Activated CD4-positive, alpha-beta T cell treated with anti-CD3 and anti-CD28 coated beads, Interleukin-2, amount 10 ng/mL, durations not matched to agents 7 days and 5 days (primary cell): Measurements from ENCODE around the gene MTX1. TPM values are rescaled to one million over a fixed set of nuclear protein-coding genes. Genes with fewer than 3 reads are reported as not detected.

Source experiments
- CTCF ChIA-PET: fragments of 350-600 bp; sonication (Branson Sonifier 250); formaldehyde crosslinking; loops from one replicate; lab custom pipeline; 2021; ENCODE audit warnings: antibody characterized with exemption; lab: Charles Lee
- POLR2A ChIA-PET: fragments of 350-600 bp; sonication (Branson Sonifier 250); formaldehyde crosslinking; loops from one replicate; lab custom pipeline; 2021; ENCODE audit warnings: antibody characterized with exemption; lab: Charles Lee
- DNase-seq: peaks from one replicate; pipeline ENCODE4 v3.0.0-alpha.2; 2020
- H3K27ac Mint-ChIP-seq: one replicate; pipeline ENCODE4 v1.8.0; 2021; ENCODE audit warnings: mild to moderate bottlenecking, moderate library complexity, mixed read lengths
- H3K27me3 Mint-ChIP-seq: one replicate; pipeline ENCODE4 v1.8.0; 2021; ENCODE audit warnings: mixed read lengths
- H3K36me3 Mint-ChIP-seq: one replicate; pipeline ENCODE4 v1.8.0; 2021; ENCODE audit warnings: low read depth, mixed read lengths
- H3K4me1 Mint-ChIP-seq: one replicate; pipeline ENCODE4 v1.8.0; 2021; ENCODE audit warnings: mixed read lengths
- H3K4me3 Mint-ChIP-seq: one replicate; pipeline ENCODE4 v1.8.0; 2021; ENCODE audit warnings: mild to moderate bottlenecking, moderate library complexity, mixed read lengths
- H3K9me3 Mint-ChIP-seq: one replicate; pipeline ENCODE4 v1.8.0; 2021; ENCODE audit warnings: mixed read lengths
- total RNA-seq, 2 experiments: library from RNA; stranded (reverse); gene quantifications; one replicate each; pipeline ENCODE4 v1.2.3, GENCODE V29; 2021

MTX1 gene
- total RNA-seq, 2 experiments from 2014 or later = 32.8 to 37.3 TPM

- H3K27me3 Mint-ChIP-seq = no peaks in the 10 kb centered on the region
- POLR2A ChIA-PET = no interaction called here
- H3K9me3 Mint-ChIP-seq = no peaks in the 10 kb centered on the region
- H3K36me3 Mint-ChIP-seq = peaks cover under 1% of the 10 kb centered on the region
- no peak overlapping the region for H3K4me3 Mint-ChIP-seq
- no peak for DNase-seq
- H3K4me1 Mint-ChIP-seq = peaks cover 43% of the 10 kb centered on the region
- H3K27ac Mint-ChIP-seq = no peak overlapping the region
- CTCF ChIA-PET = interaction anchor here (0.7 to 5.0 kb wide), 35 partner anchors 8 to 738 kb away, joined by 3 to 72 read pairs (median 5); partner anchors contain the start of genes CLK2, FDPS, HCN3 and KRTCAP2
Observed at GRCh38 chr1:155251566-155251965, 43.1 kb downstream of the MTX1 start.

GRCh38 chr1:155253208-155253607 lies 44.7 kb downstream of the MTX1 start:
- Mint-ChIP-seq H3K27me3 (no peaks in the 10 kb centered on the region), H3K27ac (no peak overlapping the region), H3K4me3 (peak overlapping the region; percentile 78), H3K4me1 (peaks cover 49% of the 10 kb centered on the region), H3K36me3 (peaks cover 9% of the 10 kb centered on the region), H3K9me3 (no peaks in the 10 kb centered on the region)
- DNase-seq = no peak
- POLR2A ChIA-PET = no interaction called here
- CTCF ChIA-PET = no interaction called here

GRCh38 chr1:155253797-155254196 lies 45.3 kb downstream of the MTX1 start:
- peaks cover 15% of the 10 kb centered on the region for H3K36me3 Mint-ChIP-seq
- H3K4me3 Mint-ChIP-seq = peak overlapping the region; percentile 78
- CTCF ChIA-PET = no interaction called here
- no peaks in the 10 kb centered on the region for H3K9me3 Mint-ChIP-seq
- H3K27me3 Mint-ChIP-seq = no peaks in the 10 kb centered on the region
- H3K27ac Mint-ChIP-seq = peak overlapping the region; percentile 73
- POLR2A ChIA-PET = no interaction called here
- DNase-seq = no peak
- H3K4me1 Mint-ChIP-seq = peaks cover 49% of the 10 kb centered on the region

GRCh38 chr1:155254228-155254713 lies 45.8 kb downstream of the MTX1 start:
- Mint-ChIP-seq H3K36me3 (peaks cover 15% of the 10 kb centered on the region), H3K9me3 (no peaks in the 10 kb centered on the region), H3K4me1 (peaks cover 49% of the 10 kb centered on the region), H3K27ac (peak overlapping the region; percentile 73), H3K4me3 (peak overlapping the region; percentile 78), H3K27me3 (no peaks in the 10 kb centered on the region)
- ChIA-PET CTCF (interaction anchor here (1.1 kb wide), 1 partner anchor 69 kb away, joined by 4 read pairs; no protein-coding TSS in a partner anchor), POLR2A (no interaction called here)
- no peak for DNase-seq

- peaks cover 17% of the 10 kb centered on the region for H3K36me3 Mint-ChIP-seq
- CTCF ChIA-PET = interaction anchor here (0.6 to 2.2 kb wide), 3 partner anchors 48 to 595 kb away, joined by 3 to 5 read pairs (median 4); partner anchors contain the start of gene THBS3
- peaks cover 49% of the 10 kb centered on the region for H3K4me1 Mint-ChIP-seq
- no peak overlapping the region for H3K27ac Mint-ChIP-seq
- peak overlapping the region; percentile 78 for H3K4me3 Mint-ChIP-seq
- H3K27me3 Mint-ChIP-seq = no peaks in the 10 kb centered on the region
- no peaks in the 10 kb centered on the region for H3K9me3 Mint-ChIP-seq
- no peak for DNase-seq
- POLR2A ChIA-PET = no interaction called here
Observed at GRCh38 chr1:155254714-155255242, 46.3 kb downstream of the MTX1 start.

- peak; percentile 80 for DNase-seq
- Mint-ChIP-seq H3K4me1 (peaks cover 51% of the 10 kb centered on the region), H3K4me3 (peak within 1 kb of the TSS; percentile 78), H3K36me3 (peaks cover 23% of the 10 kb centered on the region), H3K27ac (peak within 1 kb of the TSS; percentile 80), H3K9me3 (no peaks in the 10 kb centered on the region), H3K27me3 (no peaks in the 10 kb centered on the region)
- POLR2A ChIA-PET = no interaction called here
- CTCF ChIA-PET = interaction anchor here (0.6 to 2.2 kb wide), 3 partner anchors 48 to 594 kb away, joined by 3 to 5 read pairs (median 4); partner anchors contain the start of gene THBS3
Observed at GRCh38 chr1:155255243-155256007, 46.9 kb downstream of the MTX1 start, which contains the start of gene ENTREP3. TSS of gene ENTREP3 (minus strand) at chr1:155255483. CDS start at chr1:155254877, 606 bp downstream.

- ChIA-PET POLR2A (no interaction called here), CTCF (interaction anchor here (0.7 to 2.2 kb wide), 2 partner anchors 48 to 49 kb away, joined by 4 to 5 read pairs; partner anchors contain the start of gene THBS3)
- Mint-ChIP-seq H3K27me3 (no peaks in the 10 kb centered on the region), H3K4me1 (peaks cover 51% of the 10 kb centered on the region), H3K9me3 (no peaks in the 10 kb centered on the region), H3K36me3 (peaks cover 29% of the 10 kb centered on the region), H3K27ac (peak overlapping the region; percentile 73), H3K4me3 (peak overlapping the region; percentile 78)
- DNase-seq = no peak
Observed at GRCh38 chr1:155256058-155256852, 47.8 kb downstream of the MTX1 start.

- CTCF ChIA-PET = interaction anchor here (1.0 to 5.3 kb wide), 8 partner anchors 9 to 88 kb away, joined by 3 to 72 read pairs (median 6); partner anchors contain the start of genes CLK2, FDPS, HCN3 and KRTCAP2
- no peak for DNase-seq
- Mint-ChIP-seq H3K27me3 (no peaks in the 10 kb centered on the region), H3K9me3 (no peaks in the 10 kb centered on the region), H3K36me3 (peaks cover 56% of the 10 kb centered on the region), H3K27ac (peak overlapping the region; percentile 31), H3K4me3 (peak overlapping the region; percentile 94), H3K4me1 (peaks cover 51% of the 10 kb centered on the region)
- POLR2A ChIA-PET = no interaction called here
Observed at GRCh38 chr1:155260276-155260675, 51.8 kb downstream of the MTX1 start.

GRCh38 chr1:155261493-155261851 lies 53.0 kb downstream of the MTX1 start:
- ChIA-PET POLR2A (interaction anchor here (0.5 to 1.0 kb wide), 3 partner anchors 11 to 525 kb away, joined by 3 to 5 read pairs (median 3); no protein-coding TSS in a partner anchor), CTCF (interaction anchor here (0.9 to 5.3 kb wide), 8 partner anchors 9 to 62 kb away, joined by 3 to 72 read pairs (median 4); partner anchors contain the start of genes CLK2, FDPS and HCN3)
- Mint-ChIP-seq H3K27ac (peak overlapping the region; percentile 94), H3K36me3 (peaks cover 66% of the 10 kb centered on the region), H3K9me3 (no peaks in the 10 kb centered on the region), H3K4me3 (peak overlapping the region; percentile 94), H3K4me1 (peaks cover 42% of the 10 kb centered on the region), H3K27me3 (no peaks in the 10 kb centered on the region)
- DNase-seq = peak; percentile 35

- ChIA-PET POLR2A (interaction anchor here (0.5 to 1.0 kb wide), 4 partner anchors 10 to 524 kb away, joined by 3 to 5 read pairs (median 3); no protein-coding TSS in a partner anchor), CTCF (interaction anchor here (0.8 to 5.3 kb wide), 9 partner anchors 8 to 66 kb away, joined by 3 to 72 read pairs (median 4); partner anchors contain the start of genes CLK2, FDPS and HCN3)
- DNase-seq = peak; percentile 94
- Mint-ChIP-seq H3K4me1 (peaks cover 37% of the 10 kb centered on the region), H3K36me3 (peaks cover 66% of the 10 kb centered on the region), H3K27me3 (no peaks in the 10 kb centered on the region), H3K9me3 (no peaks in the 10 kb centered on the region), H3K27ac (peak within 1 kb of the TSS; percentile 94), H3K4me3 (peak within 1 kb of the TSS; percentile 94)
Observed at GRCh38 chr1:155261852-155262673, 53.6 kb downstream of the MTX1 start, which contains the start of gene SCAMP3. TSS of gene SCAMP3 (minus strand) at chr1:155262360. CDS start at chr1:155262151, 209 bp downstream.

- ChIA-PET CTCF (interaction anchor here (0.7 to 1.3 kb wide), 2 partner anchors 12 to 44 kb away, joined by 3 to 6 read pairs; no protein-coding TSS in a partner anchor), POLR2A (no interaction called here)
- DNase-seq = no peak
- Mint-ChIP-seq H3K4me1 (peaks cover 34% of the 10 kb centered on the region), H3K4me3 (peak overlapping the region; percentile 94), H3K27ac (no peak overlapping the region), H3K27me3 (no peaks in the 10 kb centered on the region), H3K9me3 (no peaks in the 10 kb centered on the region), H3K36me3 (peaks cover 69% of the 10 kb centered on the region)
Observed at GRCh38 chr1:155263067-155263466, 54.6 kb downstream of the MTX1 start.
